Trophoblast cell (in vitro differentiated cells and primary cell): Measurements from ENCODE around the gene CPEB2.

Experiments used
- DNase-seq, 2 donors: peaks; one replicate each; pipeline ENCODE4 v3.0.0-alpha.2; 2016
- H2AFZ ChIP-seq: 2 replicates; pipeline ENCODE4 v1.6.1; 2013; ENCODE audit warnings: low read length, moderate library complexity, mild to moderate bottlenecking; ENCODE audit not compliant: insufficient read depth, poor library complexity
- H2AK5ac ChIP-seq: 2 replicates; pipeline ENCODE4 v1.6.1; 2013; ENCODE audit warnings: mild to moderate bottlenecking, low read length
- H2BK120ac ChIP-seq: 2 replicates; pipeline ENCODE4 v1.6.1; 2013; ENCODE audit warnings: low read length, mild to moderate bottlenecking, moderate library complexity; ENCODE audit not compliant: insufficient read depth, poor library complexity
- H2BK12ac ChIP-seq: 2 replicates; pipeline ENCODE4 v1.6.1; 2013; ENCODE audit warnings: mild to moderate bottlenecking, low read length, moderate library complexity
- H2BK5ac ChIP-seq: 2 replicates; pipeline ENCODE4 v1.6.1; 2013; ENCODE audit warnings: low read length, low read depth, moderate library complexity, mild to moderate bottlenecking; ENCODE audit not compliant: poor library complexity
- H3K14ac ChIP-seq: 2 replicates; pipeline ENCODE4 v1.6.1; 2013; ENCODE audit warnings: mild to moderate bottlenecking, low read length
- H3K18ac ChIP-seq: 2 replicates; pipeline ENCODE4 v1.6.1; 2013; ENCODE audit warnings: mild to moderate bottlenecking, low read length
- H3K23ac ChIP-seq: 2 replicates; pipeline ENCODE4 v1.6.1; 2013; ENCODE audit warnings: low read length
- H3K27ac ChIP-seq: 2 replicates; pipeline ENCODE4 v1.5.1; 2013; ENCODE audit warnings: low read depth, mild to moderate bottlenecking, inconsistent platforms, low read length, moderate library complexity
- H3K27me3 ChIP-seq: 2 replicates; pipeline ENCODE4 v1.6.1; 2013; ENCODE audit warnings: inconsistent platforms, mild to moderate bottlenecking, low read length, moderate library complexity; ENCODE audit not compliant: insufficient read depth
- H3K36me3 ChIP-seq, 2 experiments: 1 replicate in 1 of 2; 2 replicates in 1 of 2; pipeline ENCODE4 v1.6.1; 2013; ENCODE audit warnings: low read length in 2 of 2, mild to moderate bottlenecking in 2 of 2, moderate library complexity in 1 of 2; ENCODE audit not compliant: insufficient read depth in 2 of 2, control insufficient read depth in 1 of 2
- H3K4ac ChIP-seq: 2 replicates; pipeline ENCODE4 v1.6.1; 2013; ENCODE audit warnings: low read depth, mild to moderate bottlenecking, low read length, moderate library complexity
- H3K4me1 ChIP-seq, 2 experiments: 1 replicate in 1 of 2; 2 replicates in 1 of 2; pipeline ENCODE4 v1.6.1; 2013; ENCODE audit warnings: low read length in 2 of 2, mild to moderate bottlenecking in 2 of 2, moderate library complexity in 1 of 2; ENCODE audit not compliant: insufficient read depth in 2 of 2, control insufficient read depth in 1 of 2
- H3K4me2 ChIP-seq: 2 replicates; pipeline ENCODE4 v1.6.1; 2013; ENCODE audit warnings: inconsistent platforms, mild to moderate bottlenecking, low read length, moderate library complexity
- H3K4me3 ChIP-seq: 2 replicates; pipeline ENCODE4 v1.5.1; 2013; ENCODE audit warnings: mild to moderate bottlenecking, low read depth, low read length, inconsistent platforms
- H3K79me1 ChIP-seq: one replicate; pipeline ENCODE4 v1.6.1; 2013; ENCODE audit warnings: low read length
- H3K79me2 ChIP-seq: 2 replicates; pipeline ENCODE4 v1.6.1; 2013; ENCODE audit warnings: low read length, mild to moderate bottlenecking; ENCODE audit not compliant: control insufficient read depth, insufficient read depth, poor library complexity
- H3K9ac ChIP-seq: 2 replicates; pipeline ENCODE4 v1.6.1; 2013; ENCODE audit warnings: mild to moderate bottlenecking, low read length
- H3K9me3 ChIP-seq: 2 replicates; pipeline ENCODE4 v1.6.1; 2013; ENCODE audit warnings: low read depth, mild to moderate bottlenecking, control low read depth, inconsistent platforms, low read length; ENCODE audit not compliant: insufficient read depth
- H4K12ac ChIP-seq: 2 replicates; pipeline ENCODE4 v1.6.1; 2013; ENCODE audit warnings: low read depth, mild to moderate bottlenecking, low read length, moderate library complexity
- H4K8ac ChIP-seq: 2 replicates; pipeline ENCODE4 v1.6.1; 2013; ENCODE audit warnings: low read depth, mild to moderate bottlenecking, low read length, moderate library complexity
- H4K91ac ChIP-seq: one replicate; pipeline ENCODE4 v1.6.1; 2013; ENCODE audit warnings: low read depth, mild to moderate bottlenecking, low read length, moderate library complexity
- WGBS: extraction: QIAGEN DNeasy Blood & Tissue Kit; methylation state at CpG from one replicate; pipeline ENCODE4 v1.1.7; 2013; ENCODE audit warnings: missing lambda C conversion rate; ENCODE audit not compliant: insufficient read length, insufficient coverage; ENCODE audit errors: extremely low coverage; 5-methylcytosine and 5-hydroxymethylcytosine counted together

CPEB2 gene

GRCh38 chr4:15054541-15054940, 52.3 kb downstream of the CPEB2 start:
- no peak overlapping the region for H4K91ac ChIP-seq
- H4K12ac ChIP-seq, result no peak overlapping the region
- no peak overlapping the region for H2BK12ac ChIP-seq
- no peak for DNase-seq
- H3K4me2 ChIP-seq, result no peak overlapping the region
- no peak overlapping the region for H3K18ac ChIP-seq
- no peak overlapping the region for H2AFZ ChIP-seq
- no peaks in the 10 kb centered on the region for H3K4me1 ChIP-seq
- no peak overlapping the region for H2BK120ac ChIP-seq
- H3K36me3 ChIP-seq, result peaks cover 5% of the 10 kb centered on the region in 2 experiments
- no peak overlapping the region for H3K9ac ChIP-seq
- no peak overlapping the region for H2AK5ac ChIP-seq
- H3K27me3 ChIP-seq, result no peaks in the 10 kb centered on the region
- WGBS, result no CpG with 5 or more reads among the region's 2 CpGs
- no peak overlapping the region for H3K23ac ChIP-seq
- no peaks in the 10 kb centered on the region for H3K79me1 ChIP-seq
- H3K27ac ChIP-seq, result no peak overlapping the region
- peaks cover 2% of the 10 kb centered on the region for H3K9me3 ChIP-seq
- H2BK5ac ChIP-seq, result no peak overlapping the region
- no peak overlapping the region for H3K14ac ChIP-seq
- no peak overlapping the region for H3K4me3 ChIP-seq
- no peaks in the 10 kb centered on the region for H3K79me2 ChIP-seq
- H3K4ac ChIP-seq, result no peak overlapping the region
- no peak overlapping the region for H4K8ac ChIP-seq

DNA sequence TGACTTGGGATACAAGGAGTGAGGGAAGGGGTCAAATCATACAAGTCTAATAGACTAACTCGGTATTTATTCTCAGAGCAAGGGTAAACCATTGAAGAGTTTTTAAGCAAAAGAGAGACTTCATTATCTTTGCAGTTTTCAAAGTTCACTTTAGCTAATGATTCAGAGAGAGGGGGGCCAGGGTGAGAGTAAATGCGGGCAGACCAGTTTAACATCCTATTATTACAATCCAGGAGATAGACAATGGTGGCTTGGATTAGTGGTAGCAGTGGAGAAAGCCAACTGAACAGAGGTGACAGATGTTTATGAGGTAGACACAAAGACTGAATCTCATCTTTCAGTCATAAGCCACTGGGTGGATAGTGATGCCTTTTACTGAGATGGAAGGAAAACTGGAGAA, 57.9 kb downstream of the CPEB2 start:
- no peak overlapping the region for H2BK120ac ChIP-seq
- no peak overlapping the region for H4K8ac ChIP-seq
- no peaks in the 10 kb centered on the region for H3K79me1 ChIP-seq
- H3K4ac ChIP-seq, result no peak overlapping the region
- H2AFZ ChIP-seq, result no peak overlapping the region
- WGBS, result no CpG with 5 or more reads among the region's 2 CpGs
- no peak overlapping the region for H3K9ac ChIP-seq
- no peak overlapping the region for H4K91ac ChIP-seq
- no peaks in the 10 kb centered on the region for H3K4me1 ChIP-seq
- no peak overlapping the region for H3K14ac ChIP-seq
- no peak overlapping the region for H3K4me2 ChIP-seq
- H3K4me3 ChIP-seq, result no peak overlapping the region
- H2AK5ac ChIP-seq, result no peak overlapping the region
- H2BK12ac ChIP-seq, result no peak overlapping the region
- no peak overlapping the region for H3K18ac ChIP-seq
- H3K27me3 ChIP-seq, result no peaks in the 10 kb centered on the region
- H3K27ac ChIP-seq, result no peak overlapping the region
- H2BK5ac ChIP-seq, result no peak overlapping the region
- H3K36me3 ChIP-seq, result peaks cover 2 to 5% of the 10 kb centered on the region in 2 experiments
- H4K12ac ChIP-seq, result no peak overlapping the region
- no peak for DNase-seq
- no peak overlapping the region for H3K23ac ChIP-seq
- peaks cover 2% of the 10 kb centered on the region for H3K9me3 ChIP-seq
- H3K79me2 ChIP-seq, result no peaks in the 10 kb centered on the region

GRCh38 chr4:15063341-15063740, 61.1 kb downstream of the CPEB2 start:
- no peak overlapping the region for H3K23ac ChIP-seq
- no peaks in the 10 kb centered on the region for H3K4me1 ChIP-seq
- DNase-seq, result no peak
- H3K14ac ChIP-seq, result no peak overlapping the region
- no peak overlapping the region for H4K12ac ChIP-seq
- no peak overlapping the region for H3K4me2 ChIP-seq
- H2BK5ac ChIP-seq, result no peak overlapping the region
- no peak overlapping the region for H4K8ac ChIP-seq
- H3K4ac ChIP-seq, result no peak overlapping the region
- H3K9me3 ChIP-seq, result peaks cover 2% of the 10 kb centered on the region
- H2AK5ac ChIP-seq, result no peak overlapping the region
- H2BK120ac ChIP-seq, result no peak overlapping the region
- no peak overlapping the region for H4K91ac ChIP-seq
- H3K9ac ChIP-seq, result no peak overlapping the region
- WGBS, result no CpG with 5 or more reads among the region's 6 CpGs
- H3K79me1 ChIP-seq, result no peaks in the 10 kb centered on the region
- H2AFZ ChIP-seq, result no peak overlapping the region
- no peaks in the 10 kb centered on the region for H3K27me3 ChIP-seq
- H3K36me3 ChIP-seq, result peaks cover 6 to 9% of the 10 kb centered on the region in 2 experiments
- H3K79me2 ChIP-seq, result no peaks in the 10 kb centered on the region
- H3K4me3 ChIP-seq, result no peak overlapping the region
- no peak overlapping the region for H3K27ac ChIP-seq
- H2BK12ac ChIP-seq, result no peak overlapping the region
- H3K18ac ChIP-seq, result no peak overlapping the region

- no peaks in the 10 kb centered on the region for H3K27me3 ChIP-seq
- no peaks in the 10 kb centered on the region for H3K4me1 ChIP-seq
Observed at GRCh38 chr4:15065516-15065915, 63.2 kb downstream of the CPEB2 start.

More at GRCh38 chr4:15065516-15065915, 63.2 kb downstream of the CPEB2 start:
- H3K79me2 ChIP-seq, result no peaks in the 10 kb centered on the region
- H3K79me1 ChIP-seq, result no peaks in the 10 kb centered on the region
- no peak overlapping the region for H3K4me2 ChIP-seq
- H3K4ac ChIP-seq, result no peak overlapping the region
- H3K36me3 ChIP-seq, result peaks cover 3 to 5% of the 10 kb centered on the region in 2 experiments
- no peak overlapping the region for H3K23ac ChIP-seq
- H4K12ac ChIP-seq, result no peak overlapping the region
- no peak overlapping the region for H4K8ac ChIP-seq
- H2BK12ac ChIP-seq, result no peak overlapping the region
- no peak overlapping the region for H3K14ac ChIP-seq
- no CpG with 5 or more reads among the region's 5 CpGs for WGBS
- no peak overlapping the region for H2BK5ac ChIP-seq
- no peak overlapping the region for H4K91ac ChIP-seq
- H3K4me3 ChIP-seq, result no peak overlapping the region
- H2BK120ac ChIP-seq, result no peak overlapping the region
- no peak overlapping the region for H2AFZ ChIP-seq
- no peak overlapping the region for H3K9ac ChIP-seq
- H2AK5ac ChIP-seq, result no peak overlapping the region
- no peak overlapping the region for H3K18ac ChIP-seq
- H3K27ac ChIP-seq, result no peak overlapping the region
- DNase-seq, result no peak
- H3K9me3 ChIP-seq, result no peaks in the 10 kb centered on the region
